CD4-positive, alpha-beta T cell treated with Interleukin-10 for 1 hour (primary cell): ENCODE data around the gene MAPT.
"Not testable (repeated sequence)": the region's sequence is repeated elsewhere in the genome, so short reads cannot be mapped to it uniquely, and the experiment has no call there.

Experiments used
- DNase-seq: peaks from one replicate; pipeline ENCODE4 v3.0.0-alpha.2; 2020

MAPT gene

GRCh38 chr17:45902892-45903346 is 8.6 kb downstream of the MAPT start:
- DNase-seq: no peak

GRCh38 chr17:45904866-45905265 is 10.5 kb downstream of the MAPT start:
- no peak for DNase-seq

- DNase-seq: no peak
These were observed 11.5 kb downstream of the MAPT start for GRCh38 chr17:45905814-45906213.

GRCh38 chr17:45906237-45906636 is 11.9 kb downstream of the MAPT start:
- DNase-seq: no peak

- DNase-seq: no peak
These were observed 12.7 kb downstream of the MAPT start for GRCh38 chr17:45906927-45907622.

GRCh38 chr17:45907750-45908395 is 13.5 kb downstream of the MAPT start:
- no peak for DNase-seq

- DNase-seq: no peak
These were observed 14.1 kb downstream of the MAPT start for GRCh38 chr17:45908460-45908859.

- no peak for DNase-seq
These were observed 14.6 kb downstream of the MAPT start for GRCh38 chr17:45908935-45909334.

- DNase-seq: no peak
These were observed 16.3 kb downstream of the MAPT start for GRCh38 chr17:45910667-45911066.

GRCh38 chr17:45912319-45912718 is 18.0 kb downstream of the MAPT start:
- no peak for DNase-seq

- DNase-seq: not testable (repeated sequence)
These were observed 18.7 kb downstream of the MAPT start for GRCh38 chr17:45913030-45913429.

- DNase-seq: no peak
These were observed 19.8 kb downstream of the MAPT start for GRCh38 chr17:45914047-45914717.

GRCh38 chr17:45915263-45915662 is 20.9 kb downstream of the MAPT start:
- DNase-seq: no peak

- no peak for DNase-seq
These were observed 22.7 kb downstream of the MAPT start for GRCh38 chr17:45917081-45917480.

- no peak for DNase-seq
These were observed 23.9 kb downstream of the MAPT start for GRCh38 chr17:45918241-45918745.

GRCh38 chr17:45919136-45919535 is 24.8 kb downstream of the MAPT start:
- no peak for DNase-seq

- no peak for DNase-seq
These were observed 25.7 kb downstream of the MAPT start for GRCh38 chr17:45920083-45920482.

GRCh38 chr17:45923511-45924268 is 29.3 kb downstream of the MAPT start:
- DNase-seq: no peak

GRCh38 chr17:45924332-45924820 is 30.0 kb downstream of the MAPT start:
- no peak for DNase-seq

GRCh38 chr17:45925311-45925710 is 31.0 kb downstream of the MAPT start:
- no peak for DNase-seq

GRCh38 chr17:45927247-45927646 is 32.9 kb downstream of the MAPT start:
- DNase-seq: no peak

GRCh38 chr17:45929344-45929743 is 35.0 kb downstream of the MAPT start:
- DNase-seq: no peak

GRCh38 chr17:45930420-45930951 is 36.1 kb downstream of the MAPT start:
- no peak for DNase-seq
